Heart left ventricle (tissue), 13 donors: ENCODE results near the gene MRPS16.

Experiments
- CTCF ChIP-seq, 12 donors: fragments of 200-600 bp; sonication (generic) in 4 of 12; IDR thresholded peaks; one replicate each; pipeline versions ENCODE4 v1.5.0 to v1.8.0; 2018 to 2022; ENCODE audit warnings: antibody characterized with exemption in 12 of 12, mild to moderate bottlenecking in 5 of 12
- POLR2A ChIP-seq, 2 donors: fragments of 450-650 bp; IDR thresholded peaks; one replicate each; pipeline ENCODE4 v1.6.1; 2017; ENCODE audit warnings: antibody characterized with exemption in 2 of 2, mild to moderate bottlenecking in 2 of 2, moderate library complexity in 2 of 2
- donor health status: ischemic (EF 13 %, LVEDD 7.1; RV severe dilation, severe dysfunction).
- donor health status: DM: no; HTN: yes; CAD: no.
- donor health status: DM: no; HTN: no; CAD: no.
- donor health status: ischemic (EF 25% LVEDD 6.9; RV normal size, moderate dysfunction).
- donor health status: ischemic (EF 25% LVEDD 5.7; RV mildly dilated, moderate dysfunction).
- donor health status: ischemic (EF 35%, LVEDD 5.7; RV mildly dilated, moderate dysfunction).
- donor health status: nonischemic (EF 11% LVEDD 7.7; RV severe dilation, severe dysfunction).
- donor health status: DM: yes; HTN: yes; CAD: no.
- donor health status: PGD.
- donor health status: ischemic (EF 29% LVEDD 5.4; RV normal size, mild dysfunction).
- donor health status: nonischemic (EF 23%, LVEDD 6.1; RV moderate dilation, normal function).

GRCh38 chr10:73289958-73290357, 37.5 kb upstream of the MRPS16 start:
- no peak for TF ChIP-seq CTCF (IDR thresholded peaks at IDR 0.05)
- no peak for TF ChIP-seq POLR2A (IDR thresholded peaks at IDR 0.05)
